ENCODE data around the gene DAGLA.

DAGLA gene

DNA sequence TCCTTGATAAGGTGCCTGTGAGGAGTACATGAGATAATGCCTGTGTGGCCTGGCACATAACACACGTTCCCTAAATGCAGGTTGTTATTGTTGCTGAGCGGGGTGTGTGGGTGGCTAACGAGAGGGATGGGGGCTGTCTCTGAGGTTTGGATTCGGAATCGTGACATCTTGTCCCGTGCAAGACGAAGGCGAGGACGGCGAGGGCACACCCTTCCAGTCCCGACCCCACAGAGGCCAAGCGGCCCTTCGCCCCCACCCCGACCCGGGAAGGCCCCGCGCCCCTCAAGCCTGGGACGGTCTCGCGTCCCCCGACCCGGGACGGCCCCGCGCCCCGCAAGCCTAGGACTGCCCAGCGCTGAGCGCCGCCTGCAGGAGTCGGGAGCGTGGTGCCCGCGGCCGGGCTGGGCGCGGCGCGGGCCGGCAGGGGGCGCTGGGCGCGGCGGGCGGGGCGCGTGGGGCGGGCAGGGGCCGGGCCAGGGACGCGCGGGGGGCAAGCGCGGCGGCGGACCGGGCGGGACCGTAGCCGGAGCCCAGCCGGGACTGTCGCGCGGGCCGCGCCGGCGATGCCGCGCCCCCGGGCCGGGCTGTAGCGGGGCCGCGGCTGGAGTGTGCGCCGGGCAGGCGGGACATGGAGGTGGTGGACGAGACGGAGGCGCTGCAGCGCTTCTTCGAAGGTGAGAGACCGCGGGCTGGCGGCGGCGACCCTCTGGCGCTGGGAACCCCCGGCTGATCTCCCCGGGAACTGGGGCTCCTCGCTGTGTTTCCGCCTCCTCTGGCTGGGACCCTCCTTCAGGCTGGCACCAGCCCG is 72.1 kb downstream of the DAGLA start, which contains the start of gene MYRF:
Gene MYRF (plus strand): TSS at position 520 of the 808 bp plus-strand sequence. CDS start 109 bp downstream, at position 629.
- DNase-seq, result peak; percentile 65

DNA sequence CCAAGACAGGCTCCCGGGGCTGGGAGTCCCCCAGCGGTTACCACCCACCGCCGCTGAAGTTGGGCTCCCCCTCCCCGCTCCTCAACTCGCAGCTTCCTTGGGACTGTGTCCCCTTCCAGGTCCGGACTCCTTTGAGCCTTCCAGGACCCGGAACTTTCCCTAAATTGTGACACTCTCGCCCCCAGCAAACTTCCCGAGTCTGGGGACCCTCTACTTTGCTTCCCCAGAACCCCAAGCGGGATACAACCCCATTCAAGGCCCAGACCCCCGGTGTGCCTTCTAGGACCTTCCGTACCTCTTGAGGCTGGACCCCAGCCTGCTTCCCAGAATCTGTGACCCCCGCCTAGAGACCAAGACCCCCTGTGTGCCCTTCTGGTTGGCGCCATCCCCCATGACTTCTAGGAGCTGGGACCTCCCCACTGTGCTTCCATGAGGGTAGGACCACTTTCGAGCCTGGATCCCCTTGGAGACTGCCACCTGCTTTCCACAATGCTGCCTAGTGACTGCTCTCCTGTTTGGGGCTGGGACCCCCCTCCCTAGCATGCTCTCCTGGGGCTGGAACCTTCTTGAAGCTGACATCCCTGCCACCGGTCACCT is 72.8 kb downstream of the DAGLA start:
- DNase-seq, result no peak

DNA sequence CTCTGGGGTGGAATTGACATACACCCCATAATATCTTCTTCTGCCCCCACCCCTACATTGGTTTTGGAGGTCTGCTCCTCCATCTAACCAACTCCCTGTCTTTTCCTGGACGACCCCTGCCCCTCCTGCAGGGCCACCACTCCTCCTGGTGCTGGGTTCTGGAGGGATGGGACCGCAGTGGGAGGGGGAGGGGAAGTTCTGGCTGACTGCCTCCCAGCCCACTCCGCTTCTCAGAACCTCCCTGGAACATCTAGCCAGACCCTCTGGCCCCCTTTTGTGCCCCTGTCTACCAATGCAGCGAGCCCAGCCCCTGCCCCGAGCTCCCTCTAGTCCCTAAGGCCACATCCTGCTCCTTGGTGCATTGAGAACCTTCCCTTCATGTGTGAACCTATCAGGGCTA is 73.5 kb downstream of the DAGLA start:
- DNase-seq, result no peak

DNA sequence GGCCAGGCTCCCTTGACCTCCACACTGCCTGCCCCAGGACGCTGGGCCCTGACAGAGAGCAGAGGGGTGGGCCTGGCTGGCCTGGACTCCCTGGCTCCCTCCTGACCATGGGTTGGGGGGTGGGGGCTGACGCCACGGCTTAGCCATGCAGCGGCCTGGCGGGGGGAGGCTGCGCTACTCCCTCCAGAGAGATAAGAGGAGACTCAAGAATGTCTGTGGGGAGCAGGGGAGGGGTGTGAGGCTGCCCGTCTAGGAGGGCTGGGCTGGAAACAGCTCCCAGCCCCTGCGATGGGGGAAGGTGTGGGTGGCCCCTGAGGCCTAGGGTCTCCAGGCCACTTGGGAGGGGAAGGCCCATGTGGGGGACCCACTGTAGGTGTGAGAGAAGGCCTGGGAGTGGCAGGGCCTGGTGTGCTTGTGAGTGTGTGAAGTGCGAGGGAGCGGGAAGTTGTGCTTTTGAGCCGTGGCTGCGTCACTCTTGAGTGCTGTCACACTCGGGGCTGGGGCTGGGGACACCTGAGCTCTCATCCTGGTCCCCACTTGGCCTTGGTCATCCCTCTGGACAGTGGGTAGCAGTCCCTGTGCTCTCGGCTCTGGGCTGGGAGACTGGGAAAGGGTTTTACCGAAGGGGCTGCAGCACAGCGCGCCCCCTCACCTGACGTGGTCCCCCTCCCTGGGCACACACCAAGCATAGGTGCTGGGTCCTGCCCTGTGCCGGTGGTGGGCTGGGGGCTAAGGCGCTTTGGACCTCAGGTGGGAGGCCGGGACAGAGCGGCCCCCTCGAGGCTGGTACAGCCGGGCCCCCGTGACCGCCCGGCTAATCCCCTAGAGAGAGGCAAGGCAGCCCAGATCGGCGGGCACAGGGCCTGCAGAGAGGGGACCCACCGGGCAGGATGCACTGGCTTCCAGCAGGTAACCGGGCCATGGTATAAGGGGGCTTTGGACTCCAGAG is 74.6 kb downstream of the DAGLA start:
- DNase-seq, result no peak

DNA sequence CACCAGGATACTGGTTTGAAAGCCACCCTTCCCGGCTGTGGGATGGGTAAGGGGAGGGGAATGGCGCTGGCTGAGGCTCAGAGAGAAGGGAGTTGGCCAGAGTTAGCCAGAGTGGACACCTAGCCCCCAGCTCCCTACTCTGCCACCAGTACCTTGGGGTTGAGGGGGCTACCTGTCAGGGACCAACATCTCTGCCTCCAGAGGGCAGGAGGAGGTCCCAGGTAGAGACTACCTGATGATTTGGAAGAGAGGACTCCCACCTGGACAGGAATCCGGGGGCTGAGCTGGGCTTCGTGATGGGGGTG is 75.9 kb downstream of the DAGLA start:
- DNase-seq, result no peak

DNA sequence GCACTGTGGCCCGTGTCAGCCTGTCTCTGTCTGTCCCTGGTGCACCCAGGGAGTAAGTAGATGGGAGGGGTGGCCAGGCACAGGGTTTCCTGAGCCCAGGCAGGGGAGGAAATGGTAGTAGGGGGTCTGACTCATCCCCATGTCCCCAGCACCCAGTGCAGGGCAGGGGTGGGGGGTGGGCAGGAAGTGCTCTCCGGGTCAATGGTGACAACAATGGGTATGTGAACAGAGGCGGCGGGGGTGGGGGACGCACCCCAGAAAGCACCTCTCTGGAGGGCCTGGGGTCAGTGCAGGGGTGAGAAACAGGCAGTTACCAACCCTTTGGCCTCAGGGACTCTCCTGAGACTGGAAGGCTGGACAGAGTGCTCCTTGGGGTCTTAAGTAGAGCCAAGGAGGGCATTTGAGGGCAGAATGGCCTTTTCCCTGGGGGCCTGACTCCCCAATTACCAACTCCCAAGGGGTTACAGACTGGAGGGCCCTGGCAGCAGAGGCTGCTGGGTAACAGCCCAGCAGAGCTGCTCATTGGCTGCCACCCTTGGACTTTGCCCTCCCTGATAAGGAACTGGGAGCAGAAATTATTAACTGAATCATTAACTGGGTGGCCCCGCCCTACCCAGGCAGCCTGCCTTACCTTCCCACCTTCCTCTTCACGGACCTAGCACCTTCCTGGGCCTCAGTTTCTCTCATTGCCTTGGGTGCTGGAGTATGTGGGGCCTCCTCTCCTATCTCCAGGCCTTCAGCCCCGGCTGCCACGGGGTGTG is 76.4 kb downstream of the DAGLA start:
- peak; percentile 50 for DNase-seq

DNA sequence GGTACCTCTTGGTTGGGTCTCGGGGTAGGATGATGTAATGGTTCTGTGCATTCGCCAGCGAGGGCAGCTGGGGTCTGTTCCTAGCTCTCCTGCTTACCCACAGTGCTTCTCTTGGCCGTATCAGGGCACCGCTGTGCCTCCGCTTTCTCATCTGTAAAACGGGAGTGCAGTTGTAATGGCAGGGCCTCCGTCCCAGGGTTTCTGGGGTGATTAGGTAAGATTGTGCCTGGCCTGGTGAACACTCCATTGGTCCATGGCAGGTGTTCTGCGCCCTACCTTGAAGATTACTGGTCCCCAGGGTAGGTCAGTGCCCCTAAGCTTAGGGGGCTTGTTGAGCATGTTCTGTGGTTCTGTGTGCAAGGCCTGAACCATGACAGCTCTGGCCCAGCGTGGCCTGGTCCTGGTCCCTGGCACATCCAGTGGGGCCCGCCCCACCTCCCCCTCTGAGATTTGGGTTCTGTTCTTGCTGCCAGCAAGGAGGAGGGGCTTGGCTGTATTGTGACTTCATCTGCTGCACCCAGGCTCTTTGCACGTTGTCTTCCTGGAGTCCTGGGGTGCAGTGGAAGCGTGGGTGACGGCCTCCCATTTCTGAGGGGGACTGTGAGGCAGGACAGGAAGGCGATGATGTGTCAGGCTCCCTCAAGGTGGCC is 77.1 kb downstream of the DAGLA start:
- no peak for DNase-seq

DNA sequence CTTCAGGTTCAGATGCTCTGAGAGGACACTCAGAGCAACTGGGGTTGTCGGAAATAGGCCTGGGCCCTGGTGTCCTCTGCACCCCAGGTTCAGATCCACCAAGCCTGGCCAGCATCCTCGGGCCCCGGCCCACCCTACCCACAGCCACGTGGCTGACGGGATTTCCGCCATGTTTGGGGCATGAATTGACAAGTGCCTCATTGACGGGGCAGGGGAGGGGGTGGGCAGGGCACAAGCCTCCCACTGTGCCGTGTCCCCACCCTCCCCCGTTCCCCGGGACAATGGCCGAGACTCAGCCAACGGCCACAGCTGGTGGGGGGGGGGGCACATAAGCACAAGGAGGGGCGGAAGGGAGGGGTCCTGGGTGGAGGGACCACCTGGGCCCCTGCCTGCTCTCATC is 80.8 kb downstream of the DAGLA start:
- no peak for DNase-seq

DNA sequence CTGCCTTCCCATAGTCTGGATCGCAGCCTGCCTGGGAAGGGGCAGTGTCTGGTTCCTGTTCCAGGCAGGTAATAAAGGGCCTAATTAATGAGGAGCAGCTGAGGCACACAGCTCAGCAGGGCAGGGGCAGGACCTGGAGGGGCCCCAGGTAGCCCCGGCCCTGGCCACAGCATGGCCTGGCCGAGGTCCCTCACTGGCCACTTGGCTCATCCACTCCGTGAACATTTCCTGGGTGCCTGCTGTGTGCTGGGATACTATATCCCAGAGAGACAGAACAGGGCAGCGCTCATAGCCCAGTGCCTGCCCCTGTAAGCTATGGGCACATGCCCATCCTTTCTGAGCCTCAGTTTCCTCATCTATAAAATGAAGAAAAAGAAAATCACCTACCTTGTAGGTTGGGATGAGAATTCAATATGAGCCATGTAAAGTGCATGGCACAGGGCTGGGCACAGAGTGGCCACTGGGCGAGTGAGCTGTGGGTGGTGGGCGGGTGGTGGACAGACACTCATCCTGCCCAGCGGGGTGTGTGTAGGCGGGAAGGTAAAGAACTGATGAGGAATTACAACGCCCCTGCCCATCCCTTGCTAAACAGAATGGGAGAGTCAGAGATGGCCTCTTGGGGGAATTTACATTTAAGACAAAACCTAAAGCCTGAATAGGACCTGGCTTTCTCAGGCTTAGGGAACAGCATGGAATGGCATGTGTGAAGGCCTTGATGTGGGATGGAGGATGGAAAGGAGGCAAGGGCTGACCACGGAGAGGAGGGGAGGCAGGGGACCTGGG is 81.4 kb downstream of the DAGLA start:
- DNase-seq, result no peak

DNA sequence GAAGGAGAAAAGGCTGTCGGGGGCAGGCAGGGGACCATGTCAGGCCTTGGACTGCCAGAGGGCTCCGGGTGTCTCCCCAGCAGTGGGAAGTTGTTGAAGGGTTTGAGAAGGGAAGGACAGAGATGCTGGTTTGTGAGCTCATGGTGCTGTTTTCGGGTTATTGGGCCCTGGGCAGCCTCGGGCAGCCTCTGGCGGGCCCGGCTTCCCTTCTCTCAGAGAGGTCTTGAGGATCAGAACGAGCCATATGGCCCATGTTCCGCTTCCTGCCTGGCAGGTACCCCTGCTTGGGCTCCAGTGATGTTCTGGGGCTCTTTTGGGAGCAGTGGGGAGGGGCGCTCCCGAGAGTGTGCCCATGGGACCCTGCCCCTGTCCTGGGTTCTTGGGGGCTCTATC is 82.0 kb downstream of the DAGLA start:
- DNase-seq, result no peak

DNA sequence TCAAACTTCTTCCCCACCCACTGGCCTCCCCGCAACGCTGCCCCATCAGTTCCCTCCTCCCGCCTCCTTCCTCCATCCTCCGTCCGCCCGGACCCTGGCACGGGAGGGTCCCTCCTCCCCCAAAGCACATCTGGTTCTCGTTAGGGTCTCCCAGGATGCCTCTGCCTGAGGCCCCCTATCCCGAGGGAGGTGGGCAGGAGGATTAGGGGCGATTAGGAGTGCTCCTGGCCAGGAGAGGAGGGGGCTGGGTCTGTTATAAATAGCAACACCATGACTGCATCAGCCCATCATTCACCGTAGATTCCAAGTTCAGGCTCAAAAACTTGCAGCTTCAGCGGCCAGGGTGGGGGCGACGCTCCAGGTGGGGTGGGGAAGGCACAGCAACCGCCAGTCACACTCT is 82.6 kb downstream of the DAGLA start:
- no peak for DNase-seq

DNA sequence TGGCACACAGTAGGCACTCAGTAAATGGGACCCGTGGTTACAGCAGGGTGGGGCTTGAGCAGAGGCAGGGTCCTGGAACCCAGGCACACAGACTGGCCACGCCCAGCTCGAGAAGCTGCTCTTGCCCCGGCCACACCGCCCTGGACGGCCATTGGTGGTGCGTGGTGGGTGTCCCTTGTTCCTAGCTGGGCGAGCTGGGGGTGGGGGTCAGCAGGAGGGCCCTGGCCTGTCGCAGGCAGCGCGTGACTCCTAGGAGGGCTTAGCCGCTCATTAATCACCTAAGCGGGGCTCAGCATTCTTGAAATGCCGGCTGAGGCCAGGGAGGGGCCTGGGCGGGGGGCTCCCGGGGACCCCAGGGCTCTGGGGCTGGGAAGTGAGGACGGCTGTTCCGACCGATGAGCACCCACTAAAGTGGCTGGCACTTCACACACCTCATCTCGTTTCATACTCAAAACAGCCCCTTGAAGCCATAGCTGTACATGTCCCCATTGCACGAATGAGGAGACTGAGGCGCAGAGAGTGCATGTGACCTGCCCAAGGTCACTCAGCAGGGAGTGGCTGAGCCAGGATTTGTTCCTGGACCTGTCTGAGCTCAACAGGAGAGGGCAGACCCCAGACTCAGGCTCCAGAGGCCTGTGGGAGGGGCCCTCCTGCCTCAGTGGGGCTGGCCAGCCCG is 83.9 kb downstream of the DAGLA start:
- no peak for DNase-seq

DNA sequence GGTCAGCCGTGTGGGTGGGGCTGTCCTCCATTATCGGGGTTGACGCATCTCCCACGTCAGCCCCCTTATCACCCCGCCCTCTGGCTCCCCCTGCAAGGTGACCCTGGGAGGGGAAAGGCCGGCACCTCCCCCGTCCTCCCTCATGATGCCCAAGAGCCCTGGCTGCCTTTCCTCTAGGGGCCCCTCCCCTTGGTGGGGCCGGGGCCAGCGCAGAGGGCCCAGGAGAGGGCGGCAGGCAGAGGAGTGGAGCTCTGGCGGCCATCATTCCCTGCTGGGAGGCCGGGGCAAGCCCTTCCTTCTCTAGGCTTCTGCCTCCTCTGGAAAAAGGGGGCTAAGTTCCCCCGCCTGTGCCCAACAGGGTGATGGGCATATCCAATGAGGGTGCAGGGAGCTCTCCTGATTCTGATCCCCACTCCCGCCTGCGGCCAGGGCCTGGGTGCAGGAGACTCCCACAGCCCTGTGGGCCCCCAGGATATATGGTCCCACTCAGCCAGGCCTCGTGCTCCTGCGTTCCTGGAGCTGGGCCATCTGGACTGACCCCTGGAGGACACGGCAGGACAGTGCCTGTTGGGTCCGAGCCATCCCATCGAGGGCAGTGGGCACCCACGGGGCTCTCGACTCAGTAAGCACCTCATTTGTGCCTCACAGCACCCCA is 84.5 kb downstream of the DAGLA start:
- DNase-seq, result no peak

DNA sequence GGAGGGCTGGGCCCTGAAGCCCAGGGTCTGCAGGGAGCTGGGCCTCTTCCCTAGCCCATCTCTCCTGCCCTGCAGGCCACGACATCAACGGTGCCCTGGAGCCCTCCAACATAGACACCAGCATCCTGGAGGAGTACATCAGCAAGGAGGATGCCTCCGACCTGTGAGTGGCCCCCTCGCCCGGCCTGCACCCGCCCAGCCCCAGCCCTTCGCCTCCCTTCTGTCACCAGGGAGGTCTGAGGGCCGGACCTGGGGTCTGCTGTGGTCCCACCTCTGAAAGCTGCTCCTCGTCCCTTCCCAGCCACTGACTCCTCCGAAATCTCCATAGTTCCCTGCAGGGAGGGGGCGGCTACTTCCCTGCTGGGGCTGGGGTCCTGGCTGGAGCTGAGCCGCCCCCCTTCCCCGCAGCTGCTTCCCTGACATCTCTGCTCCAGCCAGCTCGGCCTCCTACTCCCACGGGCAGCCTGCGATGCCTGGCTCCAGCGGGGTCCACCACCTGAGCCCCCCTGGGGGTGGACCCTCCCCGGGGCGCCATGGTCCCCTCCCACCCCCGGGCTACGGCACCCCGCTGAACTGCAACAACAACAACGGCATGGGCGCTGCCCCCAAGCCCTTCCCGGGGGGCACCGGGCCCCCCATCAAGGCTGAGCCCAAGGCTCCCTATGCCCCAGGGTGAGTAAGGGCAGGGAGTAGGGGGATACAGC is 85.5 kb downstream of the DAGLA start:
- DNase-seq, result no peak

DNA sequence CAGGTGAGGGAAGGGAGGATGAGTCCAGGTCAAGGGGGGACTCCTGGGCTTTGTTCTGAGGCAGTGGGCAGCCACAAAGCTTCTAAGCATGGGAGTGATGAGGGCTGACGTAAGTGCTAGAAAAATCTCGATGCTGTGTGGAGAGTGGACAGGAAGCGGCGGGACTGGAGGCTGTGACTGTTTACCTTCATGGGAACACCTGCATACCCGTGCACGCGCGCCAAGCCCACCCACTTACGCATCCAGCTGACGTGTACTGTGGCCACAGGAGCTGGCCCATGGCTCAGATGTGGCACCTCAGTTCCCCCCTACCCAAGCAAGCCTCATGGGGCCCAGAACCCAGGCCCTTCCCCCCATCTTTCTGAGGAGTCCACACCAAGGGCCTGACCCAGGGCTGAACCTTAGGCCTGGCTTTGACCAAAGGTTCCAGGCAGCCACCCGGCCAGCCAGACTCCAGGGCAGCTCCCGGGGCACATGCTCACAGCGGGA is 86.2 kb downstream of the DAGLA start:
- no peak for DNase-seq

DNA sequence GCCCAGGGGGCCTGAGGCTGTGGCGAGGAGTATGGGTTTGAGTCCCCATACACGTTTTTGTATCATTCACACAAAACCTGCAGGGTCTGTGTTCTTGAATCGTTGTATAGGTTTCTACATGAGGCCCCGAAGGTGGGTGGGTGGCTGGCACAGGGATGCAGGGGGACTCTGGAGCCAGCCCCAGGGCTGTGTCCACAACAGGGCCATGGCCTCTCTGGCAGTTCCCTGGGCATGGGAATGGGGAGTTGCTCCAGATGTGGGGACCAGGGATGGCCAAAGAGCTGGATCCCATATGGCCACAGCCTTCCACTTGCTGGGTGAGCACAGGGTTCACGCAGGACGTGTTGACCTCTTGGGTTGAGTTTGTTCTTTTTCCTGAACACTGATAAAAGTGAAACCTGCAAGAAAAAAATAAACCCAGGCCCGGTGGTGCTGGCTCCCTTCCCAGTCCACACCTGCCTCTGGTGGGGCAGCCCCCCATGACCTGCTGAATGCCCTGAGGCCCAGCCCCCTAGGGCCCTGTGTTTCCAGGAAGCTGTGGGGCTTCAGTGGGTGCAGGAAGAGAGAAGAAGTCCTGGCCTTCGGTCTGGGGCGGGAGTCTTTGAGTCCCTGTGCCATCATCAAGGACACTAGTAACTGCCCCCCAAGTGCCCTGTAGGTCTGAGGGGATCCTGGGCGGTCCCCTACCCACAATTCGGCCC is 88.3 kb downstream of the DAGLA start:
- no peak for DNase-seq

DNA sequence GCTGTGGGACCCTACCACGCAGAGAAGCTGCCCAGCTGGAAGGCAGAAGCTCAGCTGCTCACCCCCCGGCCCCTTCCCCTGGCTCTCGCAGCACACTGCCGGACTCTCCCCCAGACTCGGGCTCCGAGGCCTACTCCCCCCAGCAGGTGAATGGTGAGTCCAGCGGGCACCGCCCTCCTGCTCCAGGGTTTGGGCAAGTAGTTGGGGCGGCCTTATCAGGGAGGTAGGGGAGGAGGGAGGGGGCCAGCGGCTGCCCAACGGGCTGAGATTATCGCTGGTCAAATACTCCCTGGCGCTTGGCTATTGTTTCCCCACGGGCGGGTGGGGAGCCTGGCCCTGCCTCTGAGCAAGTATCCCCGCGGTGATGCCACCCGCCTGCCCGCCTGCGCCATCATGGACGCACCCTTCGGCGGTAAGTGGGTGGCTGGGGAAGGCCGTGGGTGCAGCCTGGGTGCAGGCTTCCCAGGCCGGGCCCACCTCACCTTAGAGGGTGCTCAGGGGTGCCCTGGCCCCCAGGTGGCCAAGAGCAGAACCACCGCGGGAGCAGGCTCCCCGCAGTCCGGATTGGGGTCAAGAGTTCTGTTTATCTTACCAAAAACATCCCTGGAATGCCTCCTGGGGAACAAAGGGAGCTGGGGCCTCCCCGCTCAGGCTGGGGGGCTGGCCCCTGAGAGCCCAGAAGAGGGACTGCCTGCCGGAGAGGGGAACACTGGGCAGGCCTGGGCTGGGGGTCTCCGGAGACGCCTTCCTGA is 89.2 kb downstream of the DAGLA start:
- no peak for DNase-seq

Data from CD4-positive, alpha-beta T cell treated with Interleukin-6 for 4 hours (primary cell).